GM12874 (cell line): ENCODE measurements around the gene CTR9.

Source experiments
- CTCF ChIP-seq: IDR thresholded peaks from 2 replicates; pipeline ENCODE4 v1.5.1; 2011; ENCODE audit warnings: low read depth, mild to moderate bottlenecking, control low read depth, low read length, moderate library complexity; ENCODE audit not compliant: insufficient read depth

Gene CTR9

GRCh38 chr11:10719616-10720015 lies 31.4 kb upstream of the CTR9 start:
- no peak for TF ChIP-seq CTCF

- TF ChIP-seq CTCF: no peak
These were observed 30.1 kb upstream of the CTR9 start for GRCh38 chr11:10720881-10721376.

- no peak for TF ChIP-seq CTCF
These were observed 28.7 kb upstream of the CTR9 start for GRCh38 chr11:10722307-10722706.

GRCh38 chr11:10725114-10725906 lies 25.7 kb upstream of the CTR9 start:
- TF ChIP-seq CTCF: no peak

- no peak for TF ChIP-seq CTCF
These were observed 25.2 kb upstream of the CTR9 start for GRCh38 chr11:10725907-10726253.

- no peak for TF ChIP-seq CTCF
These were observed 23.7 kb upstream of the CTR9 start for GRCh38 chr11:10727146-10727851.

- no peak for TF ChIP-seq CTCF
These were observed 22.9 kb upstream of the CTR9 start for GRCh38 chr11:10728154-10728553.
